ENCODE results near the gene MVP. TPM values are rescaled to one million over a fixed set of nuclear protein-coding genes. Genes with fewer than 3 reads are reported as not detected.

MVP gene
- total RNA-seq: 246 and 329 TPM in 2 replicates

DNA sequence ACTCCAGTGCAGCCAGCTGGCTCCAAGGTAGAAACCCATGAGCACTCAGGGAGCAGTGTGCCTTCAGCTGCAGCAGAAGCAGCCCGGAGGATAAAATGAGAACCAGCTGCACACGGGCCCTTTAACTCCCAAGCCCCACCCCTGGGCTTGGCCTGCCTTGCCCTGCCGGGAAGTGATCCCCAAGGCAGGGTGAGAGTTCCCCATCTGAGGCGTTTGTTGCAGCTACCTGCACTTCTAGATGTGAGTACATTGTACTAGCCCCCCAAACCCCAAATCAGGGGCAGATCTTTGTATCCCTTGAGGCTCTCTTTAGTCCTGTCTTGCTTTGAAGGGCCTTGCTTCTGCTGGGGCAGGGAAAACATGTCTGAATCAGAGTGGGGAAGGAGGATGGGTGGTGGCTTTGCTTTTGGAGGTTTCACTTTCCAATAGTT, at the start of gene MVP:
Gene MVP, plus strand, starts transcription at position 192 of the 431 bp plus-strand sequence. CDS start 10,088 bp downstream, outside the sequence.

DNA sequence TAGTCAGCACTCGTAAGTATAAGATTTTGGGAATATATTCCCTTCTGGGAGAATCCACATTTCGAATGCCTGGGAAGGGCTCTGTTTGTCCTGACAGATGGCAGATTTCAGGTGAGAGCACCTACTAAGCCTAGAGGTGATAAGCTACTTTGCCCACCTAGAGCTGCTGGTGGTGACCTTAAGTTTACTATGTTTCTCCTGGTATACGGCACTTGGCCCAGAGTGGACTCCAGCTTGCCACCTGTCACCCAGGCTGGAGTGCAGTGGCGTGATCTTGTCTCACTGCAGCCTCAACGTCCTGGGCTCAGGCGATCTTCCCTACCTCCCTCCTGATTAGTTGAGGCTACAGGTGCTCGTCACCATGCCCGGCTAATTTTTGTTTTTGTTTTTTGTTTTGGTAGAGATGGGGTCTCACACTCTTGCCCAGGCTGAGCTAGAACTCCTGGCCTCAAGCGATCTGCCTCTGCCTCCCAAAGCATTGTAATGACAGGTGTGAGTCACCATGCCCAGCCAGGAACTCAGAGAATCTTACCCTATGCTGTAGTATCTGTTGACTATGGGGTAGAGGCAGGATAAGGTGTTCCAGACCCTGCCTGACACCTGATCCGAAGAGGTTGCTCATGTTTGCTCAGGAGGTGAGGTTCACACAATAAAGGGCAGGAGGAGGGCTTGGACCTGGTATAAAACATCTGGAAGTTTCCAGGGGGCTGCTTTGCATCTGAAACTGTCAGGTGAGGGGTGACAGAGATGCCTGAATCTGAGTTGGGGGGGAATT, 42.5 kb upstream of the MVP start, which contains the start of gene ZG16:
Gene ZG16, plus strand, starts transcription at position 681 of the 775 bp plus-strand sequence. CDS start 1,011 bp downstream, outside the sequence.

DNA sequence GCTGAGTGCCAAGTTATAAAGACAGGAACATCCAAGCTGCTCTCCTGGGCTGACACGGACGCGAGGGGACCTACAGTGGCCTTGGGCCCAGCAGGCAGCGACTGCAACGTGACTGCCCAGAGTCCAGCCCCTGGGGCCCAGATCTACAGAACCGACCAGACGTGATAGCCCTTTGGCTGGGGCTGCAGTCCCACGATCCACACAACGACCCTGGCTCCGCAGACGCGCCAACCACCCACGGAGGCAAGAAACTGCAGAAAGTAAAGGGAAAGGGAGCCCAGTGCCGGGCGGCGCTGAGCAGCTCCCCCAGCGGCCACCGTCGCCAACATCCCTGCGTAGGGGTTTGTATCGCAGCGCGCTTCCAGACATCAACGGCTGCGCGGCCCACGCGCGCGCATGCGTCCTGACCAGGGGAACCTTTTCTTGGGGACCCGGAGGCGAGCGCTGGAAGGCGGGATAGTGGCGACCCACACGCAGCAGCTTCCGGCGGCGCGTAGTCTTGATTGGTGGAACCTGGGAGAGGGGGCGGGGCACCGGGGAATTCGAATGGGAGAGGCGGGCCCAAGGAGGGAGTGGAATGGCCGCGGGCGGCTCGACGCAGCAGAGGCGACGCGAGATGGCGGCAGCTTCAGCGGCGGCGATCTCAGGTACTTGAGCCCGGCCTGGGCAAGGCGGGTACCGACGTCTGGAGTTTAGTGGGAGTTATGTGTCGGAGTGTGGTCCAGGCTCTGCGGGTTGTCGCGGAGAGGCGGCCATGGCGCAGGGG, 29.9 kb upstream of the MVP start, which contains the start of gene KIF22:
Gene KIF22, plus strand, starts transcription at position 569 of the 766 bp plus-strand sequence. Its CDS starts 9 bp downstream, at position 578.

DNA sequence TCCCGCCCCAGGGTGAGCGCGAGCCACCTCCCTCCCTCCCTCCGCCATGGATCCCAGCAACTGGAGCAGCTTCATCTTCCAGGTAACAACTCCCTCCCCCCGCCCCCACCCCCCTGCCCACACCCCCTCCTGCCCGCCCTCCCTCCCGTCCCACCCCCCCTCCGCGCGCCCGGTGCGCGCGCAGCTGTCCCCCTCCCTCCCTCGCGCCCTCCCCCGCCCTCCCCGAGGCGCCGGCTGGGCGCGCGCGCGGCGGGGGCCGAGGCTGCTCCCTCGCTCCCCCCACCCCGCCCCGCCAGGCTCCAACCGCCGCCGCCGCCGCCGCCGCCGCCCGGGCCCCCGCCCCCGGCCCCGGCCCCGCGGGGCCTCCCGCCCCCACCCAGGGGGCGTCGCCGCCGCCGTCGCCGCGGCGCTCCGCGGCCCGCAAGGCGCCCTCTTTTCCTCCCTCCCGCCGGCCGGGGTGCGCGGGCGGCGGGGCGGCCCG, 14.1 kb upstream of the MVP start, which contains the start of gene MAZ:
Gene MAZ, plus strand, starts transcription at position 431 of the 481 bp plus-strand sequence. CDS start 173 bp downstream, outside the sequence.

DNA sequence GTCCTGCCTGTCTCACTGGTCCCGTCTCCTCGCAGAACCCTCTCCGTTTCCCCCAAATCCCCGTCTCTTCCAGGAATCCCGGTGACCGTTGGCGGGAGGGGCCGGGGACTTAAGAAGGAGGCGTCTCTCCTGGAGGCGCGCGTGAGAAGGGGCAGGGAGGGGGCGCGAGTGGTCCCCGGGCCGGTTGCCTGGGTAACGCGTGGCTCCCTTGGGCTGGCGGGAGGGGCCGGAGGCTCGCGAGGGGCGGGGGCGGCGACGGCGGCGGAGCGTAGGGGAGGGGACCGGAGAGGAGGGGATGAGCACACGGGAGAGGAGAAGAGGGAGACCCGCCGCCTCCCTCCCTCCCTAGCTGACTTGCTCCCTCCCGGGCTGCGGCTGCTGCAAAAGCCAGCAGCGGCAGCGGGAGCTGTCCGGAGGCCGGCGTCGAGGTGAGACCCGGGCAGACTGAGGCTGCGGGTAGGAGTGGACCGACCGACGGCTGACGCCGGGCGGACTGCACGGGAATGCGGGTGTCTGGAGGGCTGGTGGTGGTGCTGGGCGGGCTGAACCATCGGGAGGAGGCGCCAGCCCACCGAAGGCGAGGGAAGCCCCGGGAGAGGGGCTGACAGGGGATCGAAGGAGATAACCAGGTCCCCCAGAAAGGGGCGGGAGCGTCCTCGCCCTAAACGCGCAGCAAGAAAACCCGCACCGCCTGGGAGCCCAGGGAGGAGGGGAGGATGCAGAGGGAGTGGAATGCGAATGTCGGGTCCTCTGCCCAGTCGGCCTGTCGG, 8.2 kb upstream of the MVP start, which contains the start of gene PRRT2:
Gene PRRT2, plus strand, starts transcription at position 298 of the 770 bp plus-strand sequence. CDS start 862 bp downstream, outside the sequence.

DNA sequence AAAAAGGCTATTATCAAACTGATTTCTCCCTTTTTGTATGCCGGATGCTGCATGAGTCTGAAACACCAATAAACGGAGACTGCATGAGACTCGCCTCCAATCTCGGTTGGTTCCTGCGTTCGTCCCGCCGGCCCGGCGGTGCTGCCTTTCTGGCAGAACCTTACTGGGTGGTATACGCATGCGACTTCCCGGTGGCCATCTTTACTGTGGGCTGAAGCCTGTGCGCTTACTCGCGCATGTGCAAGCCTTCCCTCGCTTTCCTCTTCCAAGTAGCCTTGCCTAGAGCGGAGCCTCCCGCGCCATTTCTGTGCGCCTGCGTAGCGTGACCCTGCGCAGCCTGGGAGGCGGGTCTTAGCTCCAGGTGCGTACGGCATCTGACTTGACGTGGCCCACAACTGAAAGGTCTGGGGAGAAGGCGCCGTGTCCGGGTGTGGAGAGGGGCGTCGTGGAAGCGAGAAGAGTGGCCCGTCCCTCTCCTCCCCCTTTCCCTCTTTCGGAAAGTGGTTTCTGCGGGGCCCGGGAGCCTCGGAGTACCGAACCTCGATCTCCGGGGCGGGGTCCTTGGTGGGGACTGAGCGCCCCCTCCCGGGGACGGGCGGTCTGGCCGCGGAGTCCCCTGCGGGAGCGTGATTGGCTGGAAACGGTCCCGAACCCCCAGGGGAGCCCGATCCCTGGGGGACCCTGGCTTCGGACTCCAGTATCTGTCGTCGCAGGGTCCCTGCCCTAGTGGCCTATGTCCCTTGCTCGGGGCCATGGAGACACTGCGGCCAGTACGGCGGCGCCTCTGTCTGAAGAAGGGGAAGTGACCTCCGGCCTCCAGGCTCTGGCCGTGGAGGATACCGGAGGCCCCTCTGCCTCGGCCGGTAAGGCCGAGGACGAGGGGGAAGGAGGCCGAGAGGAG, 4.2 kb upstream of the MVP start, which contains the start of gene PAGR1:
Gene PAGR1, plus strand, starts transcription at position 360 of the 901 bp plus-strand sequence. Its CDS starts 374 bp downstream, at position 734.

DNA sequence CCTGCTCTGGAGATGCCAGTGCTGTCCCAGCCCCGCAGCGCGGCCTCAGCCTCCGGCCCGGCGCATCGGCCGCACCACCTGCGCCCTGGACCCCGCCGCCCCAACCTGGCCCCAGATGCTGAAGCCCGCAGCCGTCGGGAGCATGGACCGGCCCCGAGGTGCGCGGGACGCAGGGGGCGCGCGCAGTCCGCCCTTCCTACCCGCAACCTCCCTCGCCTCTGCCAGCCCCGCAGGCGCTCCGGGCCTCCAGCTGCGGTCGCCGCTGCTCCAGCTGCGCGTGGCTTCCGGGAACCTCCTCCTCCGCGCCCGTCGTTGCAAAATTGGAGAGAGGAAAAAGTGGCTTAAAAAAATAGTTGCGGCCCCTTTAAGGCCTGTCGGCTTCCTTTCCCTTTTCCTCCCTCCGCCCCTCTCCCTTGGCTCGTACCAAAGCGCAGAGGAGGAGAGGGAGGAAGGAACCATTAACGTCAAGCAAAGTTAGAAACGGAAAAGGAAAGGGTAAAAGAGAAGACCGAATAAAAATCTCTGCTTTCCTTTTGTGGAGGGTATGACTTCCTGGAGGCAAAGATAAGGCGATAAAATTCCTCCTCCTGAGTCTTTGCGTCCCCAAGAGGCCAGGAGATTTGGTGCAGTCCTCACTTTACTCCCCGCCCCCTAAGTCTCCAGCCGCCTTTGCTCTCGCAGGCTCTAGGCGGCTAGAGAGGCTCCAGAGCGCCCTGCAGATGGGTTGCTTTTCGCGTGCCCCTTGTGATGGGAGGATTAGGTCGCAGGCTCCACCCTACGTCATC, 42.8 kb downstream of the MVP start, which contains the start of gene CDIPT:
Gene CDIPT, minus strand, starts transcription at position 343 of the 785 bp plus-strand sequence. CDS start 369 bp downstream, outside the sequence.

Small RNAs within 50 kb of the gene (small RNA-seq; reads per million reads assigned to genes)
- gene AC009133.6 (not detected), gene AC120114.4 (not detected)

Other genes with a start within 250 kb of the MVP start
- gene SPN, start 157.2 kb upstream of the MVP start, total RNA-seq: not detected in 2 replicates
- gene QPRT, start 141.3 kb upstream of the MVP start, total RNA-seq: 18.7 and 23.7 TPM in 2 replicates
- gene C16orf54, start 74.5 kb upstream of the MVP start, total RNA-seq: not detected in 2 replicates
- not detected in 2 replicates for gene ZG16, start 42.2 kb upstream of the MVP start, total RNA-seq
- 47.0 and 73.7 TPM in 2 replicates for gene KIF22, start 29.7 kb upstream of the MVP start, total RNA-seq
- gene MAZ, start 13.9 kb upstream of the MVP start, total RNA-seq: 204 and 210 TPM in 2 replicates
- 0.39 and 0.73 TPM in 2 replicates for gene PRRT2, start 8.3 kb upstream of the MVP start, total RNA-seq
- 13.6 and 19.9 TPM in 2 replicates for gene PAGR1, start 4.3 kb upstream of the MVP start, total RNA-seq
- 57.7 and 65.4 TPM in 2 replicates for gene CDIPT, start 42.8 kb downstream of the MVP start, total RNA-seq
- 0.73 and 0.98 TPM in 2 replicates for gene SEZ6L2, start 79.1 kb downstream of the MVP start, total RNA-seq
- 2.3 and 4.4 TPM in 2 replicates for gene ASPHD1, start 80.0 kb downstream of the MVP start, total RNA-seq
- gene KCTD13, start 105.8 kb downstream of the MVP start, total RNA-seq: 6.2 and 10.2 TPM in 2 replicates
- 40.7 and 53.3 TPM in 2 replicates for gene TMEM219, start 141.6 kb downstream of the MVP start, total RNA-seq
- gene TAOK2, start 153.4 kb downstream of the MVP start, total RNA-seq: 32.3 and 42.2 TPM in 2 replicates
- 5.9 and 8.2 TPM in 2 replicates for gene HIRIP3, start 175.2 kb downstream of the MVP start, total RNA-seq
- gene INO80E, start 175.8 kb downstream of the MVP start, total RNA-seq: 18.7 and 21.7 TPM in 2 replicates
- gene DOC2A, start 190.6 kb downstream of the MVP start, total RNA-seq: 0.20 and 0.37 TPM in 2 replicates
- gene C16orf92, start 202.7 kb downstream of the MVP start, total RNA-seq: not detected in 2 replicates
- not detected in 2 replicates for gene TLCD3B, start 210.8 kb downstream of the MVP start, total RNA-seq
- 847 and 985 TPM in 2 replicates for gene ALDOA, start 245.3 kb downstream of the MVP start, total RNA-seq